ENCODE results near the gene GSTA5. TPM values are rescaled to one million over a fixed set of nuclear protein-coding genes. Genes with fewer than 3 reads are reported as not detected.
A peak's percentile ranks its signal among the peaks of the same experiment; 100 is the strongest.
"Not testable (repeated sequence)": the region's sequence is repeated elsewhere in the genome, so short reads cannot be mapped to it uniquely, and the experiment has no call there.

Gene GSTA5
- total RNA-seq, 1 donor from 2014 or later: not detected

DNA sequence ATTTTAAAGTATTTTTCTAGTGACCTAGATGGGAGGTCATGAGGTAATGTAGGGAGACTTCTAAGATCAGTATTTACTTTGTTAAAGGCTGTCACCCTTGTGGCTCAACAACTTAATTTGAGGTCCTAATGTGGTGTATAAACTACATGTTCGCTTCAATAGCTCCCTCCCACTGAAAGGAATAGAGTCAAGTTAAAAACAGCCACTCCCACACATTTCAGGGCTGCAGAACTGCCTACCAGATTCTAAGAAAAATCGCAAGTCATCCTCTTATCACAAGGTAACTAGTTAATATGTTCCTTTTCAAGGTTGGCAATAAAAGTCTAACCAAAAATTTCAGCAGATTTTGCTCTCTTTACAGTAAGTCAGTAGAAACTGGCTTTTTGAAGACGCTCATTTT is 52.1 kb downstream of the GSTA5 start:
- intact Hi-C loops (cut with DNase I): no loop called here
- no peak overlapping the region for H3K27ac ChIP-seq
- H3K9me3 ChIP-seq: no peaks in the 10 kb centered on the region
- TF ChIP-seq, protein P1, sequence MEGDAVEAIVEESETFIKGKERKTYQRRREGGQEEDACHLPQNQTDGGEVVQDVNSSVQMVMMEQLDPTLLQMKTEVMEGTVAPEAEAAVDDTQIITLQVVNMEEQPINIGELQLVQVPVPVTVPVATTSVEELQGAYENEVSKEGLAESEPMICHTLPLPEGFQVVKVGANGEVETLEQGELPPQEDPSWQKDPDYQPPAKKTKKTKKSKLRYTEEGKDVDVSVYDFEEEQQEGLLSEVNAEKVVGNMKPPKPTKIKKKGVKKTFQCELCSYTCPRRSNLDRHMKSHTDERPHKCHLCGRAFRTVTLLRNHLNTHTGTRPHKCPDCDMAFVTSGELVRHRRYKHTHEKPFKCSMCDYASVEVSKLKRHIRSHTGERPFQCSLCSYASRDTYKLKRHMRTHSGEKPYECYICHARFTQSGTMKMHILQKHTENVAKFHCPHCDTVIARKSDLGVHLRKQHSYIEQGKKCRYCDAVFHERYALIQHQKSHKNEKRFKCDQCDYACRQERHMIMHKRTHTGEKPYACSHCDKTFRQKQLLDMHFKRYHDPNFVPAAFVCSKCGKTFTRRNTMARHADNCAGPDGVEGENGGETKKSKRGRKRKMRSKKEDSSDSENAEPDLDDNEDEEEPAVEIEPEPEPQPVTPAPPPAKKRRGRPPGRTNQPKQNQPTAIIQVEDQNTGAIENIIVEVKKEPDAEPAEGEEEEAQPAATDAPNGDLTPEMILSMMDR (IDR thresholded peaks at IDR 0.05): no peak
- no peaks in the 10 kb centered on the region for H3K27me3 ChIP-seq
- ATAC-seq (no peak), DNase-seq (no peak)
- H3K4me3 ChIP-seq: no peak overlapping the region
- H3K4me1 ChIP-seq: no peaks in the 10 kb centered on the region
- no peaks in the 10 kb centered on the region for H3K36me3 ChIP-seq

DNA sequence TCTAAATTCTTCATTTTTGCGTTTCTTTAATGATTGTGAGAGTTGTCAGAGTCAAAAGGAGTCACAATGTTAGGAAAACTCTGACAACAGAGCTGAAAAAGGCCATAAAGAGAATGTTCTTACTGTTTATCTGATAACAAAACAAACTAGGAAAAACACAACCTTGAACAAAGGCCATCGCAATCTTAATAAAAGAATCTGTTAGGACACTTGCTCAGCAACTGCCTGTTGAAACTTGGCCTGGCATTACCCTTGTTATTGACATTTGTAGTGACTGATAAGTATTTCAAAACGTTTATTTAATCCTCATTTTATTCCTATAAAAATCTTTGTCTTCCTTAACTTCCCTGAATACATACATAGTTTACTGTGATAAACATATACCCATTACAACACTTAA is 52.7 kb downstream of the GSTA5 start:
- H3K27ac ChIP-seq: no peak overlapping the region
- H3K4me3 ChIP-seq: no peak overlapping the region
- TF ChIP-seq, protein P1 (IDR thresholded peaks at IDR 0.05): no peak
- intact Hi-C loops (cut with DNase I): loop anchor here (2.0 kb wide), 1 partner anchor 39 kb away; no protein-coding TSS in a partner anchor
- H3K9me3 ChIP-seq: no peaks in the 10 kb centered on the region
- DNase-seq: no peak
- no peaks in the 10 kb centered on the region for H3K4me1 ChIP-seq
- no peaks in the 10 kb centered on the region for H3K27me3 ChIP-seq
- no peaks in the 10 kb centered on the region for H3K36me3 ChIP-seq
- ATAC-seq: no peak

DNA sequence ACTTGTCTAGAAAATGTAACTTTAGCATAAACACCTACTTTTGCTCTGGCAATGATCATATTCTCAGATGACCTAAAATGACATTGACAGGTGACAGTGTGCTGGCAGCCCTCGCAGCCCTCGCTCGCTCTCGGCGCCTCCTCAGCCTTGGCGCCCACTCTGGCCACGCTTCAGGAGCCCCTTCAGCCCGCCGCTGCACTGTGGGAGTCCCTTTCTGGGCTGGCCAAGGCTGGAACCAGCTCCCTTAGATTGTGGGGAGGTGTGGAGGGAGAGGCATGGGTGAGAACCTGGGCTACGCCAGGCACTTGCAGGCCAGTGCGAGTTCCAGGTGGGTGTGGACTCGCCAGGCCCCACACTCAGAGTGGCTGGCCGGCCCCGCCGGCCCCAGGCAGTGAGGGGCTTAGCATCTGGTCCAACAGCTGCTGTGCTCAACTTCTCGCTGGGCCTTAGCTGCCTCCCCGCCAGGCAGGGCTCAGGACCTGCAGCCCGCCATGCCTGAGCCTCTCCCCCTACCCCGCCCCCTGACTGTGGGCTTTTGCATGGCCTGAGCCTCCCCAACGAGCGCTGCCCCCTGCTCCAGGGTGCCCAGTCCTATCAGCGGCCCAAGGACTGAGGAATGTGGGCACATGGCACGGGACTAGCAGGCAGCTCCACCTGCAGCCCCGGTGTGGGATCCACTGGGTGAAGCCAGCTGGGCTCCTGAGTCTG is 54.2 kb downstream of the GSTA5 start:
- ATAC-seq: peak; percentile 10
- intact Hi-C loops (cut with DNase I): loop anchor here (2.0 kb wide), 1 partner anchor 40 kb away; no protein-coding TSS in a partner anchor
- no peaks in the 10 kb centered on the region for H3K27me3 ChIP-seq
- no peaks in the 10 kb centered on the region for H3K9me3 ChIP-seq
- H3K27ac ChIP-seq: no peak overlapping the region
- TF ChIP-seq, protein P1 (IDR thresholded peaks at IDR 0.05): no peak
- no peaks in the 10 kb centered on the region for H3K4me1 ChIP-seq
- DNase-seq: no peak
- no peak overlapping the region for H3K4me3 ChIP-seq
- H3K36me3 ChIP-seq: no peaks in the 10 kb centered on the region

DNA sequence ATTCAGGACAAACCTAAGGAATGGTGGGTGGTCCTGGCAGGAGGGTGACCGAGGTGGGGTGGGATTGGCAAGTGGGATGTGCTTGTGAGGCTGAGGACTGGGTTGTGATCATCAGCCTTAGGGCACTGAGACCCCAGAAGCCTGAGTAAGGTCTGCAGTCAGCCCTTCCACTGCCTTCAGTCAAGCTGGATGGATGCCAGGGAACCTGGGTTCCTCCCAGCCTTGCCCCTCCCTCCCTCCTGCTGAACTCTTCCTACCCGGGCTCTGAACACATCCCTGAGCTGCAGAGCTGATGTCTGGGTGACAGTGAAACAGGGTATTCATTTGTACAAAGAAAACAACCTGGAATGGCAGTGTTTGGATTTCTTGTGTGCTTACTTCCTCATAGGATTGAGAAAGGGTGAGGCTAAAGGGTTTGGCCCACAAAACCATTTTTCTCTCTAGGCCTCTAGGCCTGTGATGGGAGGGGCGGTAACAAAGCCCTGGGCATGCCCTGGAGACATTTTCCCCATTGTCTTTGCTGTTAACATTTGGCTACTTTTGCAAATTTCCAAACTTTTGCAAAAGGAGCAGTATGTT is 57.8 kb downstream of the GSTA5 start:
- ATAC-seq; H3K36me3 ChIP-seq; H3K9me3 ChIP-seq; H3K4me1 ChIP-seq; H3K4me3 ChIP-seq; H3K27ac ChIP-seq; intact Hi-C loops (cut with DNase I); DNase-seq; H3K27me3 ChIP-seq: not testable (repeated sequence)

DNA sequence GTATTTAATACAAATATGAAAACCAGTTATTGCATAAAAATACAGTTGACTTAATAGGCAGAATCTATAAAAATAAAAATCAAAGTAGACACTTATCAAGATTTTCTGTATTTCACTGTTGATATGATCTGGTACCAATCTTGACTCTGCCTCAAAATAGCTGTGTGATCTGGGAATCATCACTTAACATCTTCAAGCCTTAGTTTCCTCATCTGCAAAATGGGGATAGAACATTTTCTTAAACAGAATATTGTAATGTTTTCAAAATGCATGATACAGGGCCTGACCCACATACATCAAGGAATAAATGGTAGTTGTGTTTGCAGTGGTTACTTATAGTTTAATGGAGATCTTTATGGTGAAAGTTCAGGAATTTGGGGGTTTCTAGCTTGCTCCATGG is 58.4 kb downstream of the GSTA5 start:
- H3K4me1 ChIP-seq; H3K36me3 ChIP-seq; H3K9me3 ChIP-seq; H3K4me3 ChIP-seq; H3K27me3 ChIP-seq; H3K27ac ChIP-seq; intact Hi-C loops (cut with DNase I); ATAC-seq; DNase-seq: not testable (repeated sequence)

Other genes with a start within 250 kb of the GSTA5 start
- 12.3 TPM for gene TMEM14A, start 169.7 kb downstream of the GSTA5 start, total RNA-seq
- not detected for gene GSTA2, start 77.3 kb downstream of the GSTA5 start, total RNA-seq
- gene GSTA1, start 37.0 kb downstream of the GSTA5 start, total RNA-seq: 1.9 TPM
- not detected for gene GSTA3, start 68.9 kb upstream of the GSTA5 start, total RNA-seq
- gene GSTA4, start 154.5 kb upstream of the GSTA5 start, total RNA-seq: 72.4 TPM
- 14.4 TPM for gene CILK1, start 221.0 kb upstream of the GSTA5 start, total RNA-seq
- 101 TPM for gene FBXO9, start 224.6 kb upstream of the GSTA5 start, total RNA-seq

All from upper lobe of right lung (tissue), 1 donor.